Measurements from ENCODE around the gene NOXA1. TPM values are rescaled to one million over a fixed set of nuclear protein-coding genes. Genes with fewer than 3 reads are reported as not detected.

The NOXA1 gene
- total RNA-seq, 4 donors from 2014 or later, result 19.7 to 53.9 (median 40.8) TPM

DNA sequence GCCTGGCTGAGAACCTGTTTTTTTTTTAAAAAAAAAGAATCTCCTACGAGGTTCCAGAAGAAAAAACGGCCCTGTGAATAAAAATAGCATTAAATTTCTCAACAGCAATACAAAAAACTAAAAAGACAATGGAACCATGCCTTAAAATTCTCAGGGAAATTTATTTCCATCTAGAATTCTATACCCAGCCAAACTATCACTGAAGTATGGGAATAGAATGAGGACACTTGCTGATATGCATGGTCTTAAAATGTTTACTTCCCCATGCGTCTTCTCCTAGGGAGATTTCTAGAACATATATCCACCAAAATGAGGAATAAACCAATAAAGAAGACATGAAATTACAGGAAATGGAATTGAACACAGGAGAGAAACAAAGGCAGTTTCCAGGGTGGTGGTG is 52.5 kb downstream of the NOXA1 start:
- no peaks in the 10 kb centered on the region for H3K27me3 ChIP-seq
- no peak for DNase-seq
- 81% methylated on average over 3 of the region's 3 CpGs for WGBS, 2 donors (ENCODE audit: low coverage in 1 of 2)
- H3K4me3 ChIP-seq, result no peak overlapping the region
- in situ Hi-C loops (cut with MboI; ENCODE audit: low pct_ligation_motif_present in 1 of 4, low pct_unique_long_range_greater_than_20kb in 1 of 4, low sequenced_read_pairs in 3 of 4), result no loop called here
- H3K4me1 ChIP-seq, result no peaks in the 10 kb centered on the region
- TF ChIP-seq POLR2A (IDR thresholded peaks at IDR 0.05) (no peak), EP300 (IDR thresholded peaks at IDR 0.05; ENCODE audit: low read depth) (no peak), POLR2AphosphoS5 (IDR thresholded peaks at IDR 0.05) (no peak)
- TF ChIP-seq, protein P1, sequence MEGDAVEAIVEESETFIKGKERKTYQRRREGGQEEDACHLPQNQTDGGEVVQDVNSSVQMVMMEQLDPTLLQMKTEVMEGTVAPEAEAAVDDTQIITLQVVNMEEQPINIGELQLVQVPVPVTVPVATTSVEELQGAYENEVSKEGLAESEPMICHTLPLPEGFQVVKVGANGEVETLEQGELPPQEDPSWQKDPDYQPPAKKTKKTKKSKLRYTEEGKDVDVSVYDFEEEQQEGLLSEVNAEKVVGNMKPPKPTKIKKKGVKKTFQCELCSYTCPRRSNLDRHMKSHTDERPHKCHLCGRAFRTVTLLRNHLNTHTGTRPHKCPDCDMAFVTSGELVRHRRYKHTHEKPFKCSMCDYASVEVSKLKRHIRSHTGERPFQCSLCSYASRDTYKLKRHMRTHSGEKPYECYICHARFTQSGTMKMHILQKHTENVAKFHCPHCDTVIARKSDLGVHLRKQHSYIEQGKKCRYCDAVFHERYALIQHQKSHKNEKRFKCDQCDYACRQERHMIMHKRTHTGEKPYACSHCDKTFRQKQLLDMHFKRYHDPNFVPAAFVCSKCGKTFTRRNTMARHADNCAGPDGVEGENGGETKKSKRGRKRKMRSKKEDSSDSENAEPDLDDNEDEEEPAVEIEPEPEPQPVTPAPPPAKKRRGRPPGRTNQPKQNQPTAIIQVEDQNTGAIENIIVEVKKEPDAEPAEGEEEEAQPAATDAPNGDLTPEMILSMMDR (IDR thresholded peaks at IDR 0.05), result no peak
- no peak overlapping the region for H3K27ac ChIP-seq
- intact Hi-C loops (cut with DNase I; ENCODE audit: low total_unique reads), result no loop called here
- H3K36me3 ChIP-seq, result no peaks in the 10 kb centered on the region
- peaks cover 9 to 14% of the 10 kb centered on the region in 2 donors for H3K9me3 ChIP-seq

- Histone ChIP-seq H3K27ac (no peak overlapping the region), H3K4me1 (peaks cover 0 to 2% (median 0%) of the 10 kb centered on the region in 4 donors), H3K4me3 (no peak overlapping the region), H3K36me3 (no peaks in the 10 kb centered on the region), H3K27me3 (no peaks in the 10 kb centered on the region), H3K9me3 (peaks cover 9 to 14% of the 10 kb centered on the region in 2 donors)
- TF ChIP-seq POLR2AphosphoS5 (IDR thresholded peaks at IDR 0.05) (no peak), EP300 (IDR thresholded peaks at IDR 0.05; ENCODE audit: low read depth) (no peak), POLR2A (IDR thresholded peaks at IDR 0.05) (no peak)
- TF ChIP-seq, protein P1 (IDR thresholded peaks at IDR 0.05), result no peak
- no peak for DNase-seq
- intact Hi-C loops (cut with DNase I; ENCODE audit: low total_unique reads) (no loop called here), in situ Hi-C loops (cut with MboI; ENCODE audit: low pct_ligation_motif_present in 1 of 4, low pct_unique_long_range_greater_than_20kb in 1 of 4, low sequenced_read_pairs in 3 of 4) (no loop called here)
- 86% methylated on average over 10 of the region's 11 CpGs; no CpG with 5 or more reads in 1 of the 2 donors for WGBS, 2 donors (ENCODE audit: low coverage in 1 of 2)
Measured at GRCh38 chr9:137476856-137477255, 53.7 kb downstream of the NOXA1 start.

- peaks cover 0 to 3% (median 0%) of the 10 kb centered on the region in 4 donors for H3K4me1 ChIP-seq
- in situ Hi-C loops (cut with MboI; ENCODE audit: low pct_ligation_motif_present in 1 of 4, low pct_unique_long_range_greater_than_20kb in 1 of 4, low sequenced_read_pairs in 3 of 4) (no loop called here), intact Hi-C loops (cut with DNase I; ENCODE audit: low total_unique reads) (no loop called here)
- no peaks in the 10 kb centered on the region for H3K27me3 ChIP-seq
- WGBS, 2 donors (ENCODE audit: low coverage in 1 of 2), result 91% methylated on average over 17 of the region's 29 CpGs; no CpG with 5 or more reads in 1 of the 2 donors
- H3K36me3 ChIP-seq, result no peaks in the 10 kb centered on the region
- TF ChIP-seq POLR2AphosphoS5 (IDR thresholded peaks at IDR 0.05) (no peak), EP300 (IDR thresholded peaks at IDR 0.05; ENCODE audit: low read depth) (no peak), POLR2A (IDR thresholded peaks at IDR 0.05) (no peak)
- TF ChIP-seq, protein P1 (IDR thresholded peaks at IDR 0.05), result no peak
- H3K9me3 ChIP-seq, result peaks cover 9 to 14% of the 10 kb centered on the region in 2 donors
- no peak overlapping the region for H3K4me3 ChIP-seq
- DNase-seq, result no peak
- no peak overlapping the region for H3K27ac ChIP-seq
Measured at GRCh38 chr9:137477778-137478612, 54.8 kb downstream of the NOXA1 start.

DNA sequence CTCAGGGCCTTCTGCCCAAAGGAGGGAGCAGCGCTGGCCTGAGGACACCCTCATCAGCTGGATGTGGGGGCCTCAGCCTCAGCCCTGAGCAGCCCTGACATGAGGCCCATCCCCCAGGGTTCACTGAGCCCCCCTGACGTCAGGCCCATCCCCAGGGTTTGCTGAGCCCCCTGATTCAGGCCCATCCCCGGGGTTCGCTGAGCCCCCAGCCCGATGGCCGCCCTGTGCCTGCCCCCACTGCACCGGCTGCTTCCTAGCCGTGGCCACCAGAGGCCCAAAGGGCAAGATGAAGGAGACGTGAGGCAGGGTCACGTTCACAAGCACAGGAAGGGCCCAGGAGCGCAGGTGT is 55.4 kb downstream of the NOXA1 start:
- no peak for TF ChIP-seq POLR2AphosphoS5 (IDR thresholded peaks at IDR 0.05)
- TF ChIP-seq, protein P1 (IDR thresholded peaks at IDR 0.05), result no peak
- no peak for TF ChIP-seq EP300 (IDR thresholded peaks at IDR 0.05; ENCODE audit: low read depth)
- TF ChIP-seq POLR2A (IDR thresholded peaks at IDR 0.05), result no peak
- no peak for DNase-seq
- intact Hi-C loops (cut with DNase I; ENCODE audit: low total_unique reads), result no loop called here
- H3K4me1 ChIP-seq, result peaks cover 0 to 3% (median 0%) of the 10 kb centered on the region in 4 donors
- in situ Hi-C loops (cut with MboI; ENCODE audit: low pct_ligation_motif_present in 1 of 4, low pct_unique_long_range_greater_than_20kb in 1 of 4, low sequenced_read_pairs in 3 of 4), result no loop called here
- H3K9me3 ChIP-seq, result peaks cover 9 to 14% of the 10 kb centered on the region in 2 donors
- WGBS, 2 donors (ENCODE audit: low coverage in 1 of 2), result 93% methylated on average over 11 of the region's 11 CpGs; no CpG with 5 or more reads in 1 of the 2 donors
- H3K27me3 ChIP-seq, result no peaks in the 10 kb centered on the region
- no peaks in the 10 kb centered on the region for H3K36me3 ChIP-seq
- H3K4me3 ChIP-seq, result no peak overlapping the region
- no peak overlapping the region for H3K27ac ChIP-seq

Data from transverse colon (tissue), 4 donors.